Upper lobe of right lung (tissue), 1 donor: Measurements from ENCODE around the gene IMPDH1. TPM values are rescaled to one million over a fixed set of nuclear protein-coding genes. Genes with fewer than 3 reads are reported as not detected.

Source experiments
- ATAC-seq: fragments of 200-7000 bp; cut with Tn5 transposase; one replicate; pipeline ENCODE4 v1.9.1; 2020; ENCODE audit warnings: mild to moderate bottlenecking, moderate library complexity
- DNase-seq: peaks from one replicate; pipeline ENCODE4 v3.0.0-alpha.2; 2020
- H3K27ac ChIP-seq: fragments of 200-600 bp; one replicate; pipeline ENCODE4 v1.8.0; 2022
- H3K27me3 ChIP-seq: fragments of 200-600 bp; one replicate; pipeline ENCODE4 v1.8.0; 2022; ENCODE audit warnings: mild to moderate bottlenecking
- H3K36me3 ChIP-seq: fragments of 200-600 bp; one replicate; pipeline ENCODE4 v1.8.0; 2022
- H3K4me1 ChIP-seq: fragments of 200-600 bp; one replicate; pipeline ENCODE4 v1.8.0; 2022
- H3K4me3 ChIP-seq: fragments of 200-600 bp; one replicate; pipeline ENCODE4 v1.8.0; 2022; ENCODE audit warnings: mild to moderate bottlenecking
- H3K9me3 ChIP-seq: fragments of 200-600 bp; one replicate; pipeline ENCODE4 v1.8.0; 2022
- intact Hi-C: fragments of 100-400 bp; cut with DNase I; formaldehyde crosslinking; loops from one replicate; pipeline ENCODE4 v1.11.0; 2022
- total RNA-seq: library from RNA; stranded (reverse); fragmentation: NEBNext Ultra II Directional; extraction: Animal tissue kit (Norgen Biotek cat#: 25700); gene quantifications from one replicate; pipeline ENCODE4 v1.2.1, GENCODE V29; 2021
- TF ChIP-seq, protein P1 (sequence below): fragments of 200-600 bp; IDR thresholded peaks from one replicate; pipeline ENCODE4 v1.8.0; 2022; ENCODE audit warnings: antibody characterized with exemption
- donor health status: DM: no; HTN: yes; CAD: no; lungs with severe emphysema.

IMPDH1 gene
- total RNA-seq, 1 donor from 2014 or later: 59.8 TPM

DNA sequence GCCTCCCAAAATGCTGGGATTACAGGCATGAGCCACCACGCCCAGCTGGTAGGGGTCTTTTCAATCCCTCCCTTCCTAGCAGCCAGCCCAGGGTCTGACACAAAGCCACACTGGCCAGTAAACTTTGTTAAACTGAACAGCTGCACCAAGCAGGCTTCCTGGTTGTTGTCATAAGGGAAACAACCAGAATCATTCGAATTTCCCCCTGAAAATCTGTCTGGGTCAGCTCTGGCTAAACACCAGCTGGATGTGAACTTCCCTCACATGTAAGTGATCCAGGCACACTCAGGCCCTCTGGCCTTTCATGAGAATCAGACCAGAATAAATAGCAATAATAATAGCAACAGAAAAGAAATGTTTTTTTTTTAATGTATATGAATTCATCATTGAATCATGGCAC is 7.4 kb downstream of the IMPDH1 start:
- no peak for ATAC-seq
- intact Hi-C loops: no loop called here
- Histone ChIP-seq H3K4me3 (no peak overlapping the region), H3K4me1 (peaks cover 26% of the 10 kb centered on the region), H3K27ac (no peak overlapping the region), H3K9me3 (no peaks in the 10 kb centered on the region), H3K27me3 (no peaks in the 10 kb centered on the region), H3K36me3 (peaks cover 38% of the 10 kb centered on the region)
- TF ChIP-seq, protein P1, sequence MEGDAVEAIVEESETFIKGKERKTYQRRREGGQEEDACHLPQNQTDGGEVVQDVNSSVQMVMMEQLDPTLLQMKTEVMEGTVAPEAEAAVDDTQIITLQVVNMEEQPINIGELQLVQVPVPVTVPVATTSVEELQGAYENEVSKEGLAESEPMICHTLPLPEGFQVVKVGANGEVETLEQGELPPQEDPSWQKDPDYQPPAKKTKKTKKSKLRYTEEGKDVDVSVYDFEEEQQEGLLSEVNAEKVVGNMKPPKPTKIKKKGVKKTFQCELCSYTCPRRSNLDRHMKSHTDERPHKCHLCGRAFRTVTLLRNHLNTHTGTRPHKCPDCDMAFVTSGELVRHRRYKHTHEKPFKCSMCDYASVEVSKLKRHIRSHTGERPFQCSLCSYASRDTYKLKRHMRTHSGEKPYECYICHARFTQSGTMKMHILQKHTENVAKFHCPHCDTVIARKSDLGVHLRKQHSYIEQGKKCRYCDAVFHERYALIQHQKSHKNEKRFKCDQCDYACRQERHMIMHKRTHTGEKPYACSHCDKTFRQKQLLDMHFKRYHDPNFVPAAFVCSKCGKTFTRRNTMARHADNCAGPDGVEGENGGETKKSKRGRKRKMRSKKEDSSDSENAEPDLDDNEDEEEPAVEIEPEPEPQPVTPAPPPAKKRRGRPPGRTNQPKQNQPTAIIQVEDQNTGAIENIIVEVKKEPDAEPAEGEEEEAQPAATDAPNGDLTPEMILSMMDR: no peak
- no peak for DNase-seq

DNA sequence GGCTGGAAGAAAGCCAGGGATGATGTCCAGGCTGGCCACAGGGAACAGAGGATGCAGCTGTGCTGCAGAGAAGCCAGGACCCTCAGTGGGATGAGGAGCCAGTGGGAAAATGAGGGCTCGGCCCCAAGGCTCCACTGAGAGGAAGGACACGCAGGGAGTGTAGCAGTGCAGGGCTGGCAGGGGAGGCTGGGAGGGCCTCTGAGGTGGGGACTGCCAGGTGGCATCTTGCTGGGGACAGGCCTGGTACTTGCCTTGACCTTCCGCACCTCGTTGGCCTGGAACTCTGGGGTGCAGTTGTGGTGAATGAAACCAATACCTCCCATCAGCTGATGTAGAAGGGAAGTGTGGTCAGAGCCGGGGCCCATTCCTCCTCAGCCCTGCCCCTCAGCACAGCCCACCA is 9.2 kb downstream of the IMPDH1 start:
- TF ChIP-seq, protein P1: no peak
- no peak for ATAC-seq
- intact Hi-C loops: no loop called here

DNA sequence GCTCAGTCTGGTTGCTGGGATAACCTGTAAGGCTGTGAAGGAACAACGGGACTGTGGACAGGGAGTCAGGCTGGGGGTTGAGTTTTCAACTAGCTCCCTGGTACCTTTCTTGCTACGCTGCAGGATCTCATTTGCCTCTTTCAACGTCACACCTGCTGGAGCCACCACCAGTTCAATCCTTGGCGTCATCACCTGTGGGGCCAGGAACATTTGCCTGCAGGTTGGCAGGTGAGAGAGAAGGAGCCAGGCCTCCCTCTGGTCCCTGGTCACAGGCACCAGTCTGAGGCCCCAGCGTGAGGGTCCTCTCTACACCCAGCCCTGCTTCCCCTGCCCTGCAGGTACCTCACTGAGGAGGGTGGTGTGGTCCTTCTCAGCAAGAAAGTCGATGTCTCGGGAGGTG is 9.8 kb downstream of the IMPDH1 start:
- TF ChIP-seq, protein P1: no peak
- no peaks in the 10 kb centered on the region for H3K27me3 ChIP-seq
- H3K4me1 ChIP-seq: peaks cover 13% of the 10 kb centered on the region
- intact Hi-C loops: no loop called here
- ATAC-seq (no peak), DNase-seq (no peak)
- H3K27ac ChIP-seq: no peak overlapping the region
- H3K36me3 ChIP-seq: peaks cover 61% of the 10 kb centered on the region
- H3K9me3 ChIP-seq: no peaks in the 10 kb centered on the region
- H3K4me3 ChIP-seq: no peak overlapping the region

More for the DNA sequence above, 9.2 kb downstream of the IMPDH1 start:
- peaks cover 55% of the 10 kb centered on the region for H3K36me3 ChIP-seq
- no peak for DNase-seq
- no peak overlapping the region for H3K4me3 ChIP-seq
- peaks cover 16% of the 10 kb centered on the region for H3K4me1 ChIP-seq
- no peak overlapping the region for H3K27ac ChIP-seq
- H3K9me3 ChIP-seq: no peaks in the 10 kb centered on the region
- H3K27me3 ChIP-seq: no peaks in the 10 kb centered on the region

DNA sequence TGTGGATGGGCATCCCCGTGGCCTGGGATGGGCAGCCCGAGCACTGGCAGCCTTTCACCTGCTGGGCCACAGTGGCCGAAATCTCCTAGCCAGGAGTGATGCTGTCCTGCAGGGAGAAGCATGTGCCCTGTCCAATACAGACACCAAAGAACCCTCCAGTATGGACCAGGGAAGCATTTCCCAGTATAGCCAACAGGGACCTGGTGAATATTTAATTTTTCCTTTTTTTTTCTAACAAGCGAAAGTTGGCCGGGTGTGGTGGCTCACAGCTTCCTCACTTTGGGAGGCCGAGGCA is 11.0 kb downstream of the IMPDH1 start:
- TF ChIP-seq, protein P1: no peak
- peaks cover 73% of the 10 kb centered on the region for H3K36me3 ChIP-seq
- H3K27me3 ChIP-seq: no peaks in the 10 kb centered on the region
- intact Hi-C loops: no loop called here
- DNase-seq (no peak), ATAC-seq (peak; percentile 3)
- no peak overlapping the region for H3K4me3 ChIP-seq
- no peak overlapping the region for H3K27ac ChIP-seq
- H3K4me1 ChIP-seq: peaks cover 1% of the 10 kb centered on the region
- no peaks in the 10 kb centered on the region for H3K9me3 ChIP-seq

DNA sequence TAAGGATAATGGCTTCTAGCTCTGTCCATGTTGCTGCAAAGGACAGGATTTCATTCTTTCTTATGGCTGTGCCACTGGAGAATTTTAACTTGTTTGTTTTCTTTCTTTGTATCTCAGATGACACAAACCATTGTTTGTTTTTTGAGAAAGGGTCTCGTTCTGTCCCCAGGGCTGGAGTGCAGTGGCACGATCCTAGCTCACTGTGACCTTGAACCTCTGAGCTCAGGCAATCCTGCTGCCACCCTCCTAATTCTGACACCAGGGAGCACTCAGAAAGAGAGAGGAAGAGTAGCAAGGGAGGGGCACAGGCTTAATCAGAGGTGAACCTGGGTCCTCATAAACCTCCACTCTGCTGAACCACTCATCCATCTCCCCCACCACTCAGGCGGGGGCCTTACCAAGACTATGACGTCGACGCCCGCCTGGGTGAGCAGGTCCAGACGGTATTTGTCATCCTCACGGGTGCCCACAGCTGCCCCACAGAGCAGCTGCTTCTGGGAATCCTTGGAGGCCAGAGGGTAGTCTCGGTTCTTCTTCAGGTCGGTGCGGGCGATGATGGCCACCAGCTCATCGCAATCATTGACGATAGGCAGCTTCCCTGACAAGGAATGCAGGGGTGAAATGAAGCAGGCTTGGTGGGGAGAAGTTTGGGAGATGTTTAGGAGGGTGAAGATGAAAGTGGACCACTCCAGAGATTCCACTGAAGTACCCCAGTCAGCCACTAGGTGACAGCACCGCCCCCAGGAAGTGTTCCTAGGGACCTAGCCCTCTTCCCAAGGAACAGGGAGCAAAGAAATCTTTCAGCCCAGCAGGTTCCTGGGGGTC is 11.6 kb downstream of the IMPDH1 start:
- intact Hi-C loops: no loop called here
- Histone ChIP-seq H3K4me3 (no peak overlapping the region), H3K36me3 (peaks cover 76% of the 10 kb centered on the region), H3K4me1 (no peaks in the 10 kb centered on the region), H3K9me3 (no peaks in the 10 kb centered on the region), H3K27ac (no peak overlapping the region), H3K27me3 (no peaks in the 10 kb centered on the region)
- DNase-seq (no peak), ATAC-seq (peak; percentile 85)
- TF ChIP-seq, protein P1: peak; percentile 92
